ENCODE results near the gene RAB28. TPM values are rescaled to one million over a fixed set of nuclear protein-coding genes. Genes with fewer than 3 reads are reported as not detected.
A peak's percentile ranks its signal among the peaks of the same experiment; 100 is the strongest.

Gene RAB28
- polyA plus RNA-seq, 1 of the 3 experiments (the other 2 are of a cell fraction) = 10.5 TPM

- no peak for TF ChIP-seq CTCF (IDR thresholded peaks at IDR 0.05)
- no peak for TF ChIP-seq RAD21 (IDR thresholded peaks at IDR 0.05; ENCODE audit: low read length)
- TF ChIP-seq CHD2 (IDR thresholded peaks at IDR 0.05; ENCODE audit: low read length, partially characterized antibody) = no peak
- no peak for TF ChIP-seq RFX5 (IDR thresholded peaks at IDR 0.05; ENCODE audit: low read length)
- H3K9me2 ChIP-seq = no peaks in the 10 kb centered on the region
- no peak overlapping the region for H3K4me2 ChIP-seq
- DNase-seq = no peak
- no peak overlapping the region for H3K4me3 ChIP-seq (ENCODE audit: low read depth in 2 of 2, low read length in 1 of 2)
- no peaks in the 10 kb centered on the region for H3K36me3 ChIP-seq (replicated peaks in 1 of 2; ENCODE audit: control insufficient read depth in 1 of 2, insufficient read depth in 2 of 2, low read length in 1 of 2)
- WGBS (ENCODE audit: low lambda C conversion rate) = 41% methylated on average over 3 of the region's 3 CpGs
- no peaks in the 10 kb centered on the region for H4K20me1 ChIP-seq (ENCODE audit: insufficient read depth)
- peaks cover 92% of the 10 kb centered on the region for H3K27me3 ChIP-seq (ENCODE audit: insufficient read depth)
- no peaks in the 10 kb centered on the region; the same call in 1 of the 2 replicates for H3K9me3 ChIP-seq
- H3K9ac ChIP-seq = no peak overlapping the region
- CTCF ChIA-PET = interaction anchor here (0.9 to 1.0 kb wide), 2 partner anchors 14 to 16 kb away, joined by 3 read pairs; no protein-coding TSS in a partner anchor
- no peaks in the 10 kb centered on the region for H3F3A ChIP-seq (replicated peaks; ENCODE audit: insufficient read depth)
- no peaks in the 10 kb centered on the region for H3K79me2 ChIP-seq (ENCODE audit: insufficient read depth)
- POLR2A ChIA-PET = no interaction called here
- H3K27ac ChIP-seq (ENCODE audit: low read depth in 2 of 2, low read length in 1 of 2) = no peak overlapping the region
- no peaks in the 10 kb centered on the region; a peak in 1 of 4 replicates for H3K4me1 ChIP-seq (ENCODE audit: control insufficient read depth in 1 of 2, insufficient read depth in 2 of 2, low read depth in 1 of 2, low read length in 1 of 2)
- H2AFZ ChIP-seq (ENCODE audit: low read depth) = no peak overlapping the region
Measured at GRCh38 chr4:13526658-13527057, 42.5 kb upstream of the RAB28 start.

GRCh38 chr4:13525606-13526281 is 41.6 kb upstream of the RAB28 start:
- no peaks in the 10 kb centered on the region for H3K36me3 ChIP-seq (replicated peaks in 1 of 2; ENCODE audit: control insufficient read depth in 1 of 2, insufficient read depth in 2 of 2, low read length in 1 of 2)
- peak; percentile 7 for DNase-seq
- H3F3A ChIP-seq (replicated peaks; ENCODE audit: insufficient read depth) = no peaks in the 10 kb centered on the region
- H3K9me3 ChIP-seq = no peaks in the 10 kb centered on the region; the same call in 1 of the 2 replicates
- peaks cover 87% of the 10 kb centered on the region for H3K27me3 ChIP-seq (ENCODE audit: insufficient read depth)
- ChIA-PET POLR2A (no interaction called here), CTCF (interaction anchor here (1.0 to 1.2 kb wide), 3 partner anchors 15 to 673 kb away, joined by 3 to 4 read pairs (median 4); no protein-coding TSS in a partner anchor)
- H3K27ac ChIP-seq (ENCODE audit: low read depth in 2 of 2, low read length in 1 of 2) = no peak overlapping the region
- H3K4me1 ChIP-seq (ENCODE audit: control insufficient read depth in 1 of 2, insufficient read depth in 2 of 2, low read depth in 1 of 2, low read length in 1 of 2) = no peaks in the 10 kb centered on the region; a peak in 1 of 4 replicates
- H3K9me2 ChIP-seq = no peaks in the 10 kb centered on the region
- H3K4me2 ChIP-seq = no peak overlapping the region
- no peaks in the 10 kb centered on the region for H3K79me2 ChIP-seq (ENCODE audit: insufficient read depth)
- no peak for TF ChIP-seq NRF1 (IDR thresholded peaks at IDR 0.05; ENCODE audit: low read depth, low read length)
- TF ChIP-seq RXRA (IDR thresholded peaks at IDR 0.05; ENCODE audit: borderline replicate concordance, low read depth) = no peak
- no peak for TF ChIP-seq ZBTB33 (IDR thresholded peaks at IDR 0.05; ENCODE audit: borderline replicate concordance, low read depth)
- no peak for TF ChIP-seq RAD21 (IDR thresholded peaks at IDR 0.05; ENCODE audit: low read length)
- TF ChIP-seq GATA2 (CRISPR knock-in tag; IDR thresholded peaks at IDR 0.05) = no peak
- TF ChIP-seq MEF2A (IDR thresholded peaks at IDR 0.05; ENCODE audit: borderline replicate concordance, low read depth) = no peak
- TF ChIP-seq POLR2AphosphoS5 (IDR thresholded peaks at IDR 0.05; ENCODE audit: low read depth, low read length) = no peak
- no peak for TF ChIP-seq RFX5 (IDR thresholded peaks at IDR 0.05; ENCODE audit: low read length)
- no peak for TF ChIP-seq SMC3 (IDR thresholded peaks at IDR 0.05; ENCODE audit: low read depth, low read length)
- no peak for TF ChIP-seq EZH2phosphoT487 (IDR thresholded peaks at IDR 0.05; ENCODE audit: borderline replicate concordance, low read depth)
- TF ChIP-seq MXI1 (IDR thresholded peaks at IDR 0.05; ENCODE audit: low read depth, low read length) = no peak
- TF ChIP-seq FOXM1 (IDR thresholded peaks at IDR 0.05; ENCODE audit: low read depth) = no peak
- TF ChIP-seq GABPA (IDR thresholded peaks at IDR 0.05; ENCODE audit: low read depth) = no peak
- TF ChIP-seq USF2 (IDR thresholded peaks at IDR 0.05; ENCODE audit: borderline replicate concordance, low read depth, low read length) = no peak
- no peak for TF ChIP-seq TCF12 (IDR thresholded peaks at IDR 0.05)
- TF ChIP-seq ELF1 (IDR thresholded peaks at IDR 0.05) = no peak
- TF ChIP-seq CHD2 (IDR thresholded peaks at IDR 0.05; ENCODE audit: low read length, partially characterized antibody) = no peak
- no peak for TF ChIP-seq RCOR1 (IDR thresholded peaks at IDR 0.05; ENCODE audit: low read length)
- TF ChIP-seq IRF3 (IDR thresholded peaks at IDR 0.05; ENCODE audit: low read depth, low read length) = no peak
- H3K9ac ChIP-seq = no peak overlapping the region
- 50% methylated on average over 4 of the region's 4 CpGs for WGBS (ENCODE audit: low lambda C conversion rate)
- H2AFZ ChIP-seq (ENCODE audit: low read depth) = no peak overlapping the region
- H4K20me1 ChIP-seq (ENCODE audit: insufficient read depth) = no peaks in the 10 kb centered on the region
- no peak overlapping the region for H3K4me3 ChIP-seq (ENCODE audit: low read depth in 2 of 2, low read length in 1 of 2)

Measured in SK-N-SH (cell line).